Liver (tissue), 9 donors: ENCODE measurements around the gene TOGARAM2. TPM values are rescaled to one million over a fixed set of nuclear protein-coding genes. Genes with fewer than 3 reads are reported as not detected.

Experiments used
- DNase-seq: peaks from one replicate; pipeline ENCODE4 v3.0.0-alpha.2; 2017; ENCODE audit warnings: low spot score
- H3K27ac ChIP-seq, 2 donors: one replicate each; pipeline ENCODE4 v1.7.0; 2013; ENCODE audit warnings: inconsistent platforms in 2 of 2, low read length in 2 of 2, control low read depth in 1 of 2, low read depth in 1 of 2, mild to moderate bottlenecking in 1 of 2
- H3K27me3 ChIP-seq, 4 donors: one replicate each; pipeline versions ENCODE4 v1.6.1 to v1.7.0; 2013; ENCODE audit warnings: low read length in 3 of 4, inconsistent platforms in 1 of 4, mild to moderate bottlenecking in 1 of 4, moderate library complexity in 1 of 4; ENCODE audit not compliant: control insufficient read depth in 4 of 4, insufficient read depth in 4 of 4
- H3K36me3 ChIP-seq, 4 donors: one replicate each; pipeline versions ENCODE4 v1.6.1 to v1.7.0; 2013; ENCODE audit warnings: low read length in 3 of 4, mild to moderate bottlenecking in 3 of 4, low read depth in 1 of 4, moderate library complexity in 1 of 4; ENCODE audit not compliant: control insufficient read depth in 4 of 4, insufficient read depth in 3 of 4
- H3K4me1 ChIP-seq, 4 donors: one replicate each; pipeline versions ENCODE4 v1.6.1 to v1.7.0; 2013; ENCODE audit warnings: low read length in 3 of 4, mild to moderate bottlenecking in 3 of 4, moderate library complexity in 1 of 4; ENCODE audit not compliant: control insufficient read depth in 4 of 4, insufficient read depth in 4 of 4
- H3K4me3 ChIP-seq, 3 donors: one replicate each; pipeline versions ENCODE4 v1.6.1 to v1.7.0; 2013; ENCODE audit warnings: low read length in 3 of 3, control low read depth in 1 of 3, low read depth in 1 of 3, mild to moderate bottlenecking in 1 of 3
- H3K9ac ChIP-seq, 2 donors: one replicate each; pipeline ENCODE4 v1.7.0; 2013; ENCODE audit warnings: low read length in 2 of 2, mild to moderate bottlenecking in 2 of 2, moderate library complexity in 2 of 2, control low read depth in 1 of 2, low read depth in 1 of 2
- H3K9me3 ChIP-seq, 4 donors: one replicate each; pipeline versions ENCODE4 v1.6.1 to v1.7.0; 2013; ENCODE audit warnings: low read length in 3 of 4; ENCODE audit not compliant: control insufficient read depth in 4 of 4
- FOXA1 ChIP-seq: IDR thresholded peaks from 2 replicates; pipeline ENCODE4 v1.6.1; 2016; ENCODE audit warnings: antibody characterized with exemption
- FOXA2 ChIP-seq: IDR thresholded peaks from 2 replicates; pipeline ENCODE4 v1.6.1; 2016; ENCODE audit warnings: antibody characterized with exemption
- GABPA ChIP-seq, 2 donors: IDR thresholded peaks in 1 of 2; conservative IDR thresholded peaks in 1 of 2; 2 replicates each; pipeline ENCODE4 v1.6.1; 2016; ENCODE audit warnings: antibody characterized with exemption in 2 of 2, mild to moderate bottlenecking in 1 of 2, moderate library complexity in 1 of 2
- HNF4A ChIP-seq, 2 donors: conservative IDR thresholded peaks; 2 replicates each; pipeline ENCODE4 v1.6.1; 2016; ENCODE audit warnings: antibody characterized with exemption in 2 of 2, mild to moderate bottlenecking in 2 of 2
- HNF4G ChIP-seq: IDR thresholded peaks from 2 replicates; pipeline ENCODE4 v1.6.1; 2016; ENCODE audit warnings: antibody characterized with exemption
- JUND ChIP-seq, 2 donors: IDR thresholded peaks; 2 replicates each; pipeline ENCODE4 v1.6.1; 2016; ENCODE audit warnings: antibody characterized with exemption in 2 of 2
- RAD21 ChIP-seq, 2 donors: IDR thresholded peaks; 2 replicates each; pipeline ENCODE4 v1.6.1; 2016; ENCODE audit warnings: antibody characterized with exemption in 2 of 2, mild to moderate bottlenecking in 2 of 2
- RXRA ChIP-seq, 2 donors: IDR thresholded peaks; 2 replicates each; pipeline ENCODE4 v1.6.1; 2017 to 2018; ENCODE audit warnings: antibody characterized with exemption in 2 of 2, mild to moderate bottlenecking in 1 of 2
- SP1 ChIP-seq: IDR thresholded peaks from 2 replicates; pipeline ENCODE4 v1.6.1; 2018; ENCODE audit warnings: antibody characterized with exemption, mild to moderate bottlenecking
- TAF1 ChIP-seq: conservative IDR thresholded peaks from 2 replicates; pipeline ENCODE4 v1.6.1; 2016; ENCODE audit warnings: antibody characterized with exemption, mild to moderate bottlenecking
- YY1 ChIP-seq: IDR thresholded peaks from 2 replicates; pipeline ENCODE4 v1.6.1; 2016; ENCODE audit warnings: antibody characterized with exemption, mild to moderate bottlenecking
- whole genome bisulfite sequencing: extraction: QIAGEN DNeasy Blood & Tissue Kit; methylation state at CpG from one replicate; pipeline ENCODE4 v1.1.7; 2013; 5-methylcytosine and 5-hydroxymethylcytosine counted together
- polyA plus RNA-seq, 2 donors: library from polyadenylated mRNA; stranded (reverse) in 1 of 2; unstranded in 1 of 2; fragments of 200-250 nt in 1 of 2; fragments of >200 nt in 1 of 2; fragmentation: Nextera tagmentation in 1 of 2; extraction: Ambion mirVana in 1 of 2; gene quantifications; one replicate each; pipeline versions ENCODE4 v1.2.1 to v1.2.3, GENCODE V29; 2013 to 2015
- total RNA-seq, 2 donors: library from RNA; depleted of rRNA; stranded (reverse); fragments of >200 nt; gene quantifications; one replicate each; pipeline ENCODE4 v1.2.3, GENCODE V29; 2014
- TF ChIP-seq, protein P1 (sequence below): IDR thresholded peaks from 2 replicates; pipeline ENCODE4 v1.6.1; 2016; ENCODE audit warnings: antibody characterized with exemption, mild to moderate bottlenecking
- donor health status: healthy.
- donor health status: healthy.
- donor health status: healthy.
- donor health status: healthy.
- donor health status: healthy.

The TOGARAM2 gene
- total and polyA plus RNA-seq, 4 donors = 0.15 to 0.42 (median 0.19) TPM; not detected in 1

DNA sequence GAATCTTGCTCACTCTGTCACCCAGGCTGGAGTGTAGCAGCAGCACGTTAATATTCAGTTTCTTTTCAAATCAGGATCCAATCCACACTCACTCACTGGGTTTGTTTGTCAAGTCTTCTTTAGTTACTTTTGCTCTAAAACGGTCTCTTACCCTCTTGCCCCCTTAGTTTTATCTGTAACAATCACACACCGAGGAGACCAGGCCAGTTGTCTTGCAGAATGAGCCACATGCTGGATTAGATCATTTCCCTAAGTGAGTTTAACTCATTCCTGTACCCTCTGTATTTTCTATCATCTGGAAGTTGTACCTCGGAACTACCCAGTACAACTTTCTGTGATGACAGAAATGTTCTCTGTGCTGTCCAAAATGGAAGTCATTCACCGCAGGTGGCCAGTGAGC lies 20.7 kb upstream of the TOGARAM2 start:
- Histone ChIP-seq H3K4me1 (no peaks in the 10 kb centered on the region), H3K4me3 (no peak overlapping the region), H3K9me3 (no peaks in the 10 kb centered on the region), H3K36me3 (no peaks in the 10 kb centered on the region), H3K9ac (no peak overlapping the region), H3K27me3 (no peaks in the 10 kb centered on the region), H3K27ac (no peak overlapping the region)
- DNase-seq = no peak
- TF ChIP-seq RXRA (IDR thresholded peaks at IDR 0.05) (no peak), FOXA2 (no peak), GABPA (IDR thresholded peaks at IDR 0.05 in 1 of 2, conservative IDR thresholded peaks at IDR 0.05 in 1 of 2) (no peak), HNF4A (conservative IDR thresholded peaks at IDR 0.05) (no peak), HNF4G (no peak), SP1 (no peak), FOXA1 (no peak), RAD21 (IDR thresholded peaks at IDR 0.05) (no peak), JUND (IDR thresholded peaks at IDR 0.05) (no peak), YY1 (no peak), TAF1 (no peak)
- TF ChIP-seq, protein P1, sequence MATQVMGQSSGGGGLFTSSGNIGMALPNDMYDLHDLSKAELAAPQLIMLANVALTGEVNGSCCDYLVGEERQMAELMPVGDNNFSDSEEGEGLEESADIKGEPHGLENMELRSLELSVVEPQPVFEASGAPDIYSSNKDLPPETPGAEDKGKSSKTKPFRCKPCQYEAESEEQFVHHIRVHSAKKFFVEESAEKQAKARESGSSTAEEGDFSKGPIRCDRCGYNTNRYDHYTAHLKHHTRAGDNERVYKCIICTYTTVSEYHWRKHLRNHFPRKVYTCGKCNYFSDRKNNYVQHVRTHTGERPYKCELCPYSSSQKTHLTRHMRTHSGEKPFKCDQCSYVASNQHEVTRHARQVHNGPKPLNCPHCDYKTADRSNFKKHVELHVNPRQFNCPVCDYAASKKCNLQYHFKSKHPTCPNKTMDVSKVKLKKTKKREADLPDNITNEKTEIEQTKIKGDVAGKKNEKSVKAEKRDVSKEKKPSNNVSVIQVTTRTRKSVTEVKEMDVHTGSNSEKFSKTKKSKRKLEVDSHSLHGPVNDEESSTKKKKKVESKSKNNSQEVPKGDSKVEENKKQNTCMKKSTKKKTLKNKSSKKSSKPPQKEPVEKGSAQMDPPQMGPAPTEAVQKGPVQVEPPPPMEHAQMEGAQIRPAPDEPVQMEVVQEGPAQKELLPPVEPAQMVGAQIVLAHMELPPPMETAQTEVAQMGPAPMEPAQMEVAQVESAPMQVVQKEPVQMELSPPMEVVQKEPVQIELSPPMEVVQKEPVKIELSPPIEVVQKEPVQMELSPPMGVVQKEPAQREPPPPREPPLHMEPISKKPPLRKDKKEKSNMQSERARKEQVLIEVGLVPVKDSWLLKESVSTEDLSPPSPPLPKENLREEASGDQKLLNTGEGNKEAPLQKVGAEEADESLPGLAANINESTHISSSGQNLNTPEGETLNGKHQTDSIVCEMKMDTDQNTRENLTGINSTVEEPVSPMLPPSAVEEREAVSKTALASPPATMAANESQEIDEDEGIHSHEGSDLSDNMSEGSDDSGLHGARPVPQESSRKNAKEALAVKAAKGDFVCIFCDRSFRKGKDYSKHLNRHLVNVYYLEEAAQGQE = no peak
- WGBS = 51% methylated on average over 5 of the region's 5 CpGs

DNA sequence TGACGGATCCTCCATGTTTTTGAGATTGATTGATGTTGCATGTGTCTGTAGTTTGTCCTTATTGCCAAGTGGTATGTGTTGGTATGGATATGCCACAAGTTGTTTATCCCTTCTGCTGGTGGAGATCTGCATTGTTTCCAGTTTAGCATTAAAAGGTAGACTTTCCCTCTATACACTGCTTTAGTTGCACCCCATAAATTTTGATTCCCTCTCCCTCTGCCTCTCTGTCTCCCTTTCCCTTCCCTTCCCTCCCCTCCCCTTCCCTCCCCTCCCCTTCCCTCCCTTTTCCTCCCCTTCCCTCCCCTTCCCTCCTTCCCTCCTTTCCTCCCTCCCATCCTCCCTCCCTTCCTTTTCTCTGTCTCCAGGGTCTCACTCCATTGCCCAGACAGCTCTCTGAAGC lies 18.6 kb upstream of the TOGARAM2 start:
- no peaks in the 10 kb centered on the region for H3K27me3 ChIP-seq
- WGBS = 87% methylated on average over 1 of the region's 1 CpG
- no peak for DNase-seq
- H3K4me3 ChIP-seq = no peak overlapping the region
- no peaks in the 10 kb centered on the region for H3K9me3 ChIP-seq
- H3K9ac ChIP-seq = no peak overlapping the region
- no peak overlapping the region for H3K27ac ChIP-seq
- no peaks in the 10 kb centered on the region for H3K36me3 ChIP-seq
- no peaks in the 10 kb centered on the region for H3K4me1 ChIP-seq
- no peak for TF ChIP-seq FOXA2
- TF ChIP-seq FOXA1 = no peak
- TF ChIP-seq, protein P1 = no peak
